GM23338 (cell line): ENCODE data around the gene OR5AU1. TPM values are rescaled to one million over a fixed set of nuclear protein-coding genes. Genes with fewer than 3 reads are reported as not detected.

ENCODE experiments used
- ATAC-seq: fragments of 200-7000 bp; cut with Tn5 transposase; 3 replicates; pipeline ENCODE4 v1.9.1; 2020
- DNase-seq: peaks from one replicate; pipeline ENCODE4 v3.0.0-alpha.2; 2015; ENCODE audit warnings: low spot score
- H2AFZ ChIP-seq: fragments of 200-600 bp; sonication (generic); 2 replicates; pipeline ENCODE4 v1.8.0; 2016; ENCODE audit warnings: antibody characterized with exemption, mild to moderate bottlenecking, moderate library complexity
- H3F3A ChIP-seq: fragments of 200-600 bp; sonication (generic); replicated peaks from 2 replicates; pipeline ENCODE4 v1.8.0; 2017; ENCODE audit warnings: antibody characterized with exemption, mixed run types, low read depth
- H3K27ac ChIP-seq: fragments of 200-600 bp; sonication (generic); 2 replicates; pipeline ENCODE4 v1.6.1; 2016; ENCODE audit warnings: low read depth
- H3K27me3 ChIP-seq: fragments of 200-600 bp; sonication (generic); 2 replicates; pipeline ENCODE4 v1.8.0; 2016; ENCODE audit warnings: mild to moderate bottlenecking, mixed run types, moderate library complexity; ENCODE audit not compliant: insufficient read depth
- H3K36me3 ChIP-seq: fragments of 200-600 bp; sonication (generic); 2 replicates; pipeline ENCODE4 v1.8.0; 2016; ENCODE audit warnings: mild to moderate bottlenecking; ENCODE audit not compliant: insufficient read depth
- H3K4me1 ChIP-seq: fragments of 200-600 bp; sonication (generic); 2 replicates; pipeline ENCODE4 v1.8.0; 2016; ENCODE audit warnings: mild to moderate bottlenecking, moderate library complexity; ENCODE audit not compliant: insufficient read depth
- H3K4me2 ChIP-seq: fragments of 200-600 bp; sonication (generic); 2 replicates; pipeline ENCODE4 v1.7.1; 2017; ENCODE audit warnings: mixed run types
- H3K4me3 ChIP-seq: fragments of 200-600 bp; sonication (generic); 2 replicates; pipeline ENCODE4 v1.6.1; 2016; ENCODE audit warnings: mixed run types
- H3K79me2 ChIP-seq: fragments of 200-600 bp; sonication (generic); replicated peaks from 2 replicates; pipeline ENCODE4 v1.8.0; 2017; ENCODE audit warnings: mild to moderate bottlenecking; ENCODE audit not compliant: insufficient read depth
- H3K9me2 ChIP-seq: fragments of 200-600 bp; sonication (generic); 2 replicates; pipeline ENCODE4 v1.8.0; 2017; ENCODE audit not compliant: insufficient read depth
- H4K20me1 ChIP-seq: fragments of 200-600 bp; sonication (generic); replicated peaks from 2 replicates; pipeline ENCODE4 v1.8.0; 2017; ENCODE audit warnings: mild to moderate bottlenecking; ENCODE audit not compliant: insufficient read depth
- H3K27ac Mint-ChIP-seq: 2 replicates; pipeline ENCODE4 v1.8.0; 2020; ENCODE audit warnings: inconsistent platforms, mild to moderate bottlenecking, moderate library complexity, mixed read lengths
- H3K27me3 Mint-ChIP-seq: 3 replicates; pipeline ENCODE4 v1.8.0; 2022; ENCODE audit warnings: low read depth, mild to moderate bottlenecking, moderate library complexity, mixed read lengths, inconsistent platforms; ENCODE audit not compliant: insufficient read depth, poor library complexity
- H3K36me3 Mint-ChIP-seq: 3 replicates; pipeline ENCODE4 v1.8.0; 2021; ENCODE audit warnings: low read depth, mild to moderate bottlenecking, inconsistent platforms, moderate library complexity, mixed read lengths
- H3K4me1 Mint-ChIP-seq: 3 replicates; pipeline ENCODE4 v1.8.0; 2020; ENCODE audit warnings: mild to moderate bottlenecking, inconsistent platforms, mixed read lengths
- H3K4me3 Mint-ChIP-seq: 3 replicates; pipeline ENCODE4 v1.8.0; 2021; ENCODE audit warnings: moderate library complexity, mild to moderate bottlenecking, inconsistent platforms, mixed read lengths
- H3K9me3 Mint-ChIP-seq: 3 replicates; pipeline ENCODE4 v1.8.0; 2020; ENCODE audit warnings: moderate library complexity, mild to moderate bottlenecking, inconsistent platforms, mixed read lengths
- CREB1 ChIP-seq: fragments of 250-450 bp; sonication (Bioruptor Pico); IDR thresholded peaks from 2 replicates; pipeline ENCODE4 v1.5.0; 2020; ENCODE audit warnings: low read depth, mild to moderate bottlenecking, moderate library complexity
- EZH2 ChIP-seq: fragments of 200-600 bp; sonication (generic); IDR thresholded peaks from one replicate; pipeline ENCODE4 v1.8.0; 2017; ENCODE audit warnings: antibody characterized with exemption, mild to moderate bottlenecking, low read depth; ENCODE audit not compliant: unreplicated experiment
- EZH2phosphoT487 ChIP-seq: fragments of 200-600 bp; sonication (generic); IDR thresholded peaks from one replicate; pipeline ENCODE4 v1.8.1; 2018; ENCODE audit warnings: antibody characterized with exemption; ENCODE audit not compliant: unreplicated experiment
- JUNB ChIP-seq: IDR thresholded peaks from one replicate; pipeline ENCODE4 v1.6.1; 2016; ENCODE audit warnings: antibody characterized with exemption; ENCODE audit not compliant: unreplicated experiment
- NANOG ChIP-seq: IDR thresholded peaks from 2 replicates; pipeline ENCODE4 v1.6.1; 2016; ENCODE audit warnings: antibody characterized with exemption, borderline replicate concordance
- POLR2AphosphoS5 ChIP-seq: IDR thresholded peaks from 2 replicates; pipeline ENCODE4 v1.6.1; 2016; ENCODE audit warnings: antibody characterized with exemption, low read depth
- STAT1 ChIP-seq: IDR thresholded peaks from one replicate; pipeline ENCODE4 v1.6.1; 2016; ENCODE audit warnings: antibody characterized with exemption; ENCODE audit not compliant: unreplicated experiment
- ZNF114 ChIP-seq: fragments of 250-450 bp; sonication (Bioruptor Pico); IDR thresholded peaks from 2 replicates; pipeline ENCODE4 v1.5.0; 2020; ENCODE audit warnings: mild to moderate bottlenecking, moderate library complexity
- ZNF331 ChIP-seq: fragments of 250-450 bp; sonication (Bioruptor Pico); IDR thresholded peaks from 2 replicates; pipeline ENCODE4 v1.5.0; 2020; ENCODE audit warnings: low read depth, mild to moderate bottlenecking, moderate library complexity
- polyA plus RNA-seq: library from polyadenylated mRNA; unstranded; fragments of >200 nt; fragmentation: Nextera tagmentation; extraction: Ambion mirVana; gene quantifications from 2 replicates; pipeline ENCODE4 v1.2.1, GENCODE V29; 2016
- total RNA-seq: library from RNA; depleted of rRNA; stranded (reverse); fragments of >200 nt; shearing (Covaris generic); gene quantifications from 2 replicates; pipeline ENCODE4 v1.2.3, GENCODE V29; 2014
- TF ChIP-seq, protein P1 (sequence below): IDR thresholded peaks from one replicate; pipeline ENCODE4 v1.6.1; 2018; ENCODE audit warnings: antibody characterized with exemption; ENCODE audit not compliant: unreplicated experiment
- TF ChIP-seq, protein P2 (sequence below): fragments of 250-450 bp; sonication (Bioruptor Pico); IDR thresholded peaks from 2 replicates; pipeline ENCODE4 v1.5.0; 2020; ENCODE audit warnings: mild to moderate bottlenecking, moderate library complexity
- TF ChIP-seq, protein P3 (sequence below): IDR thresholded peaks from 2 replicates; pipeline ENCODE4 v1.6.1; 2016; ENCODE audit warnings: antibody characterized with exemption
- TF ChIP-seq, protein P4 (sequence below), 2 experiments: fragments of 200-600 bp in 1 of 2; sonication (generic) in 1 of 2; conservative IDR thresholded peaks; 2 replicates each; pipeline versions ENCODE4 v1.5.1 to v1.6.1; 2016 to 2017; ENCODE audit warnings: antibody characterized with exemption in 2 of 2, low read depth in 2 of 2, mild to moderate bottlenecking in 2 of 2, moderate library complexity in 1 of 2

Gene OR5AU1
- total and polyA plus RNA-seq, 2 experiments from 2014 or later = not detected

DNA sequence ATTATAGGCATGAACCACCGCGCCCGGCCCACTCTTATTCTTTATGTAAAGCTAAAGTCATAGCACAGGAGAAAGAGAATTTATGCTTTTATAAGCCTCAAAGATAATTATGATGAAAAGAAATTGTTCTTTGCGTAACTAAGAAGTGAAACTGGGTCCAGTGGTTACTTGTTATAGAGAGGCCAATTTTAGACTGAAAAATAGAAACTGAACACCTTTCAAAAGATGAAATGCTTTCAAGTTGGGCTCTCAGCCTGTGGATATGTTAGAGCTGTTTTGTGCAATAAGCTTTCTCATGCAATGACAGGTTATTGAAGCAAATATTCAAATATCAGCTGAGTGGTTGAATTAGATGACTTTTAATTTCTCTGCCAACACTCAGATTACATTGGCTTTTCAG, 47.1 kb downstream of the OR5AU1 start:
- Histone ChIP-seq H3K79me2 (no peaks in the 10 kb centered on the region), H3K4me1 (peaks cover 23% of the 10 kb centered on the region), H2AFZ (no peak overlapping the region), H3K27ac (no peak overlapping the region), H3F3A (no peaks in the 10 kb centered on the region; the same call in none of the 2 replicates), H4K20me1 (no peaks in the 10 kb centered on the region), H3K36me3 (no peaks in the 10 kb centered on the region), H3K4me2 (no peak overlapping the region), H3K4me3 (no peak overlapping the region), H3K27me3 (no peaks in the 10 kb centered on the region), H3K9me2 (0 out of 2 replicates have a peak, but pooled peaks cover 3% of the 10 kb centered on the region)
- Mint-ChIP-seq H3K9me3 (no peaks in the 10 kb centered on the region), H3K4me1 (peaks cover 49% of the 10 kb centered on the region), H3K27ac (no peak overlapping the region), H3K36me3 (no peaks in the 10 kb centered on the region), H3K4me3 (no peak overlapping the region), H3K27me3 (peaks cover 2% of the 10 kb centered on the region)
- DNase-seq (no peak), ATAC-seq (no peak)
- TF ChIP-seq CREB1 (CRISPR knock-in tag) = no peak
- TF ChIP-seq, protein P1, sequence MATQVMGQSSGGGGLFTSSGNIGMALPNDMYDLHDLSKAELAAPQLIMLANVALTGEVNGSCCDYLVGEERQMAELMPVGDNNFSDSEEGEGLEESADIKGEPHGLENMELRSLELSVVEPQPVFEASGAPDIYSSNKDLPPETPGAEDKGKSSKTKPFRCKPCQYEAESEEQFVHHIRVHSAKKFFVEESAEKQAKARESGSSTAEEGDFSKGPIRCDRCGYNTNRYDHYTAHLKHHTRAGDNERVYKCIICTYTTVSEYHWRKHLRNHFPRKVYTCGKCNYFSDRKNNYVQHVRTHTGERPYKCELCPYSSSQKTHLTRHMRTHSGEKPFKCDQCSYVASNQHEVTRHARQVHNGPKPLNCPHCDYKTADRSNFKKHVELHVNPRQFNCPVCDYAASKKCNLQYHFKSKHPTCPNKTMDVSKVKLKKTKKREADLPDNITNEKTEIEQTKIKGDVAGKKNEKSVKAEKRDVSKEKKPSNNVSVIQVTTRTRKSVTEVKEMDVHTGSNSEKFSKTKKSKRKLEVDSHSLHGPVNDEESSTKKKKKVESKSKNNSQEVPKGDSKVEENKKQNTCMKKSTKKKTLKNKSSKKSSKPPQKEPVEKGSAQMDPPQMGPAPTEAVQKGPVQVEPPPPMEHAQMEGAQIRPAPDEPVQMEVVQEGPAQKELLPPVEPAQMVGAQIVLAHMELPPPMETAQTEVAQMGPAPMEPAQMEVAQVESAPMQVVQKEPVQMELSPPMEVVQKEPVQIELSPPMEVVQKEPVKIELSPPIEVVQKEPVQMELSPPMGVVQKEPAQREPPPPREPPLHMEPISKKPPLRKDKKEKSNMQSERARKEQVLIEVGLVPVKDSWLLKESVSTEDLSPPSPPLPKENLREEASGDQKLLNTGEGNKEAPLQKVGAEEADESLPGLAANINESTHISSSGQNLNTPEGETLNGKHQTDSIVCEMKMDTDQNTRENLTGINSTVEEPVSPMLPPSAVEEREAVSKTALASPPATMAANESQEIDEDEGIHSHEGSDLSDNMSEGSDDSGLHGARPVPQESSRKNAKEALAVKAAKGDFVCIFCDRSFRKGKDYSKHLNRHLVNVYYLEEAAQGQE = no peak
- TF ChIP-seq EZH2 = no peak
- no peak for TF ChIP-seq POLR2AphosphoS5
- no peak for TF ChIP-seq NANOG
- no peak for TF ChIP-seq ZNF114 (CRISPR knock-in tag)
- TF ChIP-seq EZH2phosphoT487 = no peak
- no peak for TF ChIP-seq STAT1
- TF ChIP-seq, protein P2, sequence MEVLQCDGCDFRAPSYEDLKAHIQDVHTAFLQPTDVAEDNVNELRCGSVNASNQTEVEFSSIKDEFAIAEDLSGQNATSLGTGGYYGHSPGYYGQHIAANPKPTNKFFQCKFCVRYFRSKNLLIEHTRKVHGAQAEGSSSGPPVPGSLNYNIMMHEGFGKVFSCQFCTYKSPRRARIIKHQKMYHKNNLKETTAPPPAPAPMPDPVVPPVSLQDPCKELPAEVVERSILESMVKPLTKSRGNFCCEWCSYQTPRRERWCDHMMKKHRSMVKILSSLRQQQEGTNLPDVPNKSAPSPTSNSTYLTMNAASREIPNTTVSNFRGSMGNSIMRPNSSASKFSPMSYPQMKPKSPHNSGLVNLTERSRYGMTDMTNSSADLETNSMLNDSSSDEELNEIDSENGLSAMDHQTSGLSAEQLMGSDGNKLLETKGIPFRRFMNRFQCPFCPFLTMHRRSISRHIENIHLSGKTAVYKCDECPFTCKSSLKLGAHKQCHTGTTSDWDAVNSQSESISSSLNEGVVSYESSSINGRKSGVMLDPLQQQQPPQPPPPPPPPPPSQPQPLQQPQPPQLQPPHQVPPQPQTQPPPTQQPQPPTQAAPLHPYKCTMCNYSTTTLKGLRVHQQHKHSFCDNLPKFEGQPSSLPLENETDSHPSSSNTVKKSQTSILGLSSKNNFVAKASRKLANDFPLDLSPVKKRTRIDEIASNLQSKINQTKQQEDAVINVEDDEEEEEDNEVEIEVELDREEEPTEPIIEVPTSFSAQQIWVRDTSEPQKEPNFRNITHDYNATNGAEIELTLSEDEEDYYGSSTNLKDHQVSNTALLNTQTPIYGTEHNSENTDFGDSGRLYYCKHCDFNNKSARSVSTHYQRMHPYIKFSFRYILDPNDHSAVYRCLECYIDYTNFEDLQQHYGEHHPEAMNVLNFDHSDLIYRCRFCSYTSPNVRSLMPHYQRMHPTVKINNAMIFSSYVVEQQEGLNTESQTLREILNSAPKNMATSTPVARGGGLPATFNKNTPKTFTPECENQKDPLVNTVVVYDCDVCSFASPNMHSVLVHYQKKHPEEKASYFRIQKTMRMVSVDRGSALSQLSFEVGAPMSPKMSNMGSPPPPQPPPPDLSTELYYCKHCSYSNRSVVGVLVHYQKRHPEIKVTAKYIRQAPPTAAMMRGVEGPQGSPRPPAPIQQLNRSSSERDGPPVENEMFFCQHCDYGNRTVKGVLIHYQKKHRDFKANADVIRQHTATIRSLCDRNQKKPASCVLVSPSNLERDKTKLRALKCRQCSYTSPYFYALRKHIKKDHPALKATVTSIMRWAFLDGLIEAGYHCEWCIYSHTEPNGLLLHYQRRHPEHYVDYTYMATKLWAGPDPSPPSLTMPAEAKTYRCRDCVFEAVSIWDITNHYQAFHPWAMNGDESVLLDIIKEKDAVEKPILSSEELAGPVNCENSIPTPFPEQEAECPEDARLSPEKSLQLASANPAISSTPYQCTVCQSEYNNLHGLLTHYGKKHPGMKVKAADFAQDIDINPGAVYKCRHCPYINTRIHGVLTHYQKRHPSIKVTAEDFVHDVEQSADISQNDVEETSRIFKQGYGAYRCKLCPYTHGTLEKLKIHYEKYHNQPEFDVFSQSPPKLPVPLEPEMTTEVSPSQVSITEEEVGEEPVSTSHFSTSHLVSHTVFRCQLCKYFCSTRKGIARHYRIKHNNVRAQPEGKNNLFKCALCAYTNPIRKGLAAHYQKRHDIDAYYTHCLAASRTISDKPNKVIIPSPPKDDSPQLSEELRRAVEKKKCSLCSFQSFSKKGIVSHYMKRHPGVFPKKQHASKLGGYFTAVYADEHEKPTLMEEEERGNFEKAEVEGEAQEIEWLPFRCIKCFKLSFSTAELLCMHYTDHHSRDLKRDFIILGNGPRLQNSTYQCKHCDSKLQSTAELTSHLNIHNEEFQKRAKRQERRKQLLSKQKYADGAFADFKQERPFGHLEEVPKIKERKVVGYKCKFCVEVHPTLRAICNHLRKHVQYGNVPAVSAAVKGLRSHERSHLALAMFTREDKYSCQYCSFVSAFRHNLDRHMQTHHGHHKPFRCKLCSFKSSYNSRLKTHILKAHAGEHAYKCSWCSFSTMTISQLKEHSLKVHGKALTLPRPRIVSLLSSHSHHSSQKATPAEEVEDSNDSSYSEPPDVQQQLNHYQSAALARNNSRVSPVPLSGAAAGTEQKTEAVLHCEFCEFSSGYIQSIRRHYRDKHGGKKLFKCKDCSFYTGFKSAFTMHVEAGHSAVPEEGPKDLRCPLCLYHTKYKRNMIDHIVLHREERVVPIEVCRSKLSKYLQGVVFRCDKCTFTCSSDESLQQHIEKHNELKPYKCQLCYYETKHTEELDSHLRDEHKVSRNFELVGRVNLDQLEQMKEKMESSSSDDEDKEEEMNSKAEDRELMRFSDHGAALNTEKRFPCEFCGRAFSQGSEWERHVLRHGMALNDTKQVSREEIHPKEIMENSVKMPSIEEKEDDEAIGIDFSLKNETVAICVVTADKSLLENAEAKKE (CRISPR knock-in tag) = no peak
- no peak for TF ChIP-seq ZNF331 (CRISPR knock-in tag)
- TF ChIP-seq JUNB = no peak
- TF ChIP-seq, protein P3, sequence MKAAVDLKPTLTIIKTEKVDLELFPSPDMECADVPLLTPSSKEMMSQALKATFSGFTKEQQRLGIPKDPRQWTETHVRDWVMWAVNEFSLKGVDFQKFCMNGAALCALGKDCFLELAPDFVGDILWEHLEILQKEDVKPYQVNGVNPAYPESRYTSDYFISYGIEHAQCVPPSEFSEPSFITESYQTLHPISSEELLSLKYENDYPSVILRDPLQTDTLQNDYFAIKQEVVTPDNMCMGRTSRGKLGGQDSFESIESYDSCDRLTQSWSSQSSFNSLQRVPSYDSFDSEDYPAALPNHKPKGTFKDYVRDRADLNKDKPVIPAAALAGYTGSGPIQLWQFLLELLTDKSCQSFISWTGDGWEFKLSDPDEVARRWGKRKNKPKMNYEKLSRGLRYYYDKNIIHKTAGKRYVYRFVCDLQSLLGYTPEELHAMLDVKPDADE = no peak
- TF ChIP-seq, protein P4, sequence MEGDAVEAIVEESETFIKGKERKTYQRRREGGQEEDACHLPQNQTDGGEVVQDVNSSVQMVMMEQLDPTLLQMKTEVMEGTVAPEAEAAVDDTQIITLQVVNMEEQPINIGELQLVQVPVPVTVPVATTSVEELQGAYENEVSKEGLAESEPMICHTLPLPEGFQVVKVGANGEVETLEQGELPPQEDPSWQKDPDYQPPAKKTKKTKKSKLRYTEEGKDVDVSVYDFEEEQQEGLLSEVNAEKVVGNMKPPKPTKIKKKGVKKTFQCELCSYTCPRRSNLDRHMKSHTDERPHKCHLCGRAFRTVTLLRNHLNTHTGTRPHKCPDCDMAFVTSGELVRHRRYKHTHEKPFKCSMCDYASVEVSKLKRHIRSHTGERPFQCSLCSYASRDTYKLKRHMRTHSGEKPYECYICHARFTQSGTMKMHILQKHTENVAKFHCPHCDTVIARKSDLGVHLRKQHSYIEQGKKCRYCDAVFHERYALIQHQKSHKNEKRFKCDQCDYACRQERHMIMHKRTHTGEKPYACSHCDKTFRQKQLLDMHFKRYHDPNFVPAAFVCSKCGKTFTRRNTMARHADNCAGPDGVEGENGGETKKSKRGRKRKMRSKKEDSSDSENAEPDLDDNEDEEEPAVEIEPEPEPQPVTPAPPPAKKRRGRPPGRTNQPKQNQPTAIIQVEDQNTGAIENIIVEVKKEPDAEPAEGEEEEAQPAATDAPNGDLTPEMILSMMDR (conservative IDR thresholded peaks at IDR 0.05; ENCODE audit: low read depth in 2 of 2) = no peak
